Panc1 (cell line): ENCODE results near the gene FBXL4. TPM values are rescaled to one million over a fixed set of nuclear protein-coding genes. Genes with fewer than 3 reads are reported as not detected.

Source experiments
- ATAC-seq: fragments of 200-7000 bp; cut with Tn5 transposase; 2 replicates; pipeline ENCODE4 v1.9.1; 2020; ENCODE audit warnings: mild to moderate bottlenecking, moderate library complexity
- BruUV-seq: library from RNA; stranded (reverse); fragments of 400-500 nt; replicated peaks from 2 replicates; lab custom pipeline; 2021; lab: Mats Ljungman, UMichigan
- CTCF ChIA-PET: fragments of 300-600 bp; sonication (Branson Sonifier 250); formaldehyde crosslinking; loops from one replicate; lab custom pipeline; 2022; ENCODE audit warnings: antibody characterized with exemption; lab: Charles Lee
- POLR2A ChIA-PET: fragments of 300-600 bp; sonication (Branson Sonifier 250); formaldehyde crosslinking; loops from one replicate; lab custom pipeline; 2022; ENCODE audit warnings: antibody characterized with exemption; lab: Charles Lee
- DNase-seq: peaks from one replicate; pipeline ENCODE4 v3.0.0-alpha.2; 2010; ENCODE audit warnings: low read depth, low spot score
- H3K27ac ChIP-seq: 2 replicates; pipeline ENCODE4 v1.5.1; 2011; ENCODE audit warnings: mild to moderate bottlenecking, low read length, inconsistent platforms
- H3K27me3 ChIP-seq: fragments of 200-500 bp; sonication (Bioruptor generic); 2 replicates; pipeline ENCODE4 v1.6.0; 2014; ENCODE audit warnings: low read length, inconsistent platforms; ENCODE audit not compliant: control insufficient read depth, insufficient read depth
- H3K36me3 ChIP-seq: fragments of 200-500 bp; sonication (Bioruptor generic); 2 replicates; pipeline ENCODE4 v1.5.1; 2014; ENCODE audit warnings: inconsistent platforms, mild to moderate bottlenecking, low read length, moderate library complexity; ENCODE audit not compliant: control insufficient read depth, insufficient read depth
- H3K4me1 ChIP-seq: 2 replicates; pipeline ENCODE4 v1.5.1; 2011; ENCODE audit warnings: inconsistent platforms, mild to moderate bottlenecking, low read length, moderate library complexity; ENCODE audit not compliant: control insufficient read depth, insufficient read depth
- H3K4me3 ChIP-seq, 2 experiments: 2 replicates each; pipeline ENCODE4 v1.5.1; 2011 to 2012; ENCODE audit warnings: low read depth in 2 of 2, low read length in 2 of 2, mild to moderate bottlenecking in 2 of 2, inconsistent platforms in 1 of 2, moderate library complexity in 1 of 2
- H3K9me3 ChIP-seq: fragments of 200-500 bp; sonication (Bioruptor generic); 2 replicates; pipeline ENCODE4 v1.5.1; 2014; ENCODE audit warnings: low read depth, mild to moderate bottlenecking, inconsistent platforms, low read length, moderate library complexity; ENCODE audit not compliant: control insufficient read depth, insufficient read depth
- CTCF ChIP-seq: fragments of 450-650 bp; IDR thresholded peaks from 2 replicates; pipeline ENCODE4 v1.5.1; 2017; ENCODE audit warnings: mild to moderate bottlenecking
- POLR2AphosphoS5 ChIP-seq: IDR thresholded peaks from 2 replicates; pipeline ENCODE4 v1.6.1; 2012; ENCODE audit warnings: mild to moderate bottlenecking, low read depth, low read length, moderate library complexity
- REST ChIP-seq, 2 experiments: IDR thresholded peaks; 2 replicates each; pipeline ENCODE4 v1.6.1; 2011 to 2012; ENCODE audit warnings: low read depth in 2 of 2, control low read depth in 1 of 2, low read length in 1 of 2, mild to moderate bottlenecking in 1 of 2, moderate library complexity in 1 of 2; ENCODE audit not compliant: insufficient read depth in 1 of 2
- SIN3A ChIP-seq: IDR thresholded peaks from 2 replicates; pipeline ENCODE4 v1.6.1; 2012; ENCODE audit warnings: low read depth, mild to moderate bottlenecking, low read length, moderate library complexity, borderline replicate concordance; ENCODE audit not compliant: insufficient read depth
- TCF7L2 ChIP-seq: IDR thresholded peaks from 2 replicates; pipeline ENCODE4 v1.6.1; 2011; ENCODE audit warnings: mild to moderate bottlenecking, low read depth, low read length, inconsistent platforms
- in situ Hi-C: cut with HindIII; loops from 2 replicates; pipeline ENCODE4 v1.10.0; 2016; ENCODE audit warnings: low sequenced_read_pairs, low pct_unique_long_range_greater_than_20kb
- intact Hi-C: fragments of 100-400 bp; cut with micrococcal nuclease; formaldehyde crosslinking; loops from one replicate; pipeline ENCODE4 v1.10.0; 2022; ENCODE audit not compliant: unreplicated experiment
- total RNA-seq: library from RNA; stranded (reverse); gene quantifications from one replicate; pipeline ENCODE4 v1.2.1, GENCODE V29; 2021; ENCODE audit not compliant: unreplicated experiment

The FBXL4 gene
- total RNA-seq, 1 experiment from 2014 or later: 11.5 TPM

GRCh38 chr6:98847416-98847778 lies 100.3 kb downstream of the FBXL4 start:
- TF ChIP-seq CTCF: no peak
- TF ChIP-seq POLR2AphosphoS5: no peak
- no peak for TF ChIP-seq SIN3A
- TF ChIP-seq TCF7L2: no peak
- no peak for TF ChIP-seq REST (IDR thresholded peaks at IDR 0.05; ENCODE audit: insufficient read depth in 1 of 2, low read depth in 2 of 2, low read length in 1 of 2)
- POLR2A ChIA-PET: no interaction called here
- Histone ChIP-seq H3K27me3 (peaks cover 13% of the 10 kb centered on the region), H3K4me1 (peaks cover 8% of the 10 kb centered on the region), H3K9me3 (no peaks in the 10 kb centered on the region), H3K36me3 (no peaks in the 10 kb centered on the region), H3K4me3 (no peak overlapping the region), H3K27ac (no peak overlapping the region)
- no TSS peak for BruUV-seq
- DNase-seq (no peak), ATAC-seq (no peak)
- in situ Hi-C loops: no loop called here
- CTCF ChIA-PET: no interaction called here
- intact Hi-C loops: loop anchor here (2.0 to 10.0 kb wide), 4 partner anchors 270 to 1351 kb away; no protein-coding TSS in a partner anchor

GRCh38 chr6:98846021-98846380 lies 101.7 kb downstream of the FBXL4 start:
- intact Hi-C loops: loop anchor here (2.0 to 10.0 kb wide), 4 partner anchors 271 to 1349 kb away; no protein-coding TSS in a partner anchor
- no peak for DNase-seq
- ChIA-PET POLR2A (no interaction called here), CTCF (no interaction called here)
- H3K9me3 ChIP-seq: no peaks in the 10 kb centered on the region
- no TSS peak for BruUV-seq
- in situ Hi-C loops: no loop called here
- no peak overlapping the region for H3K27ac ChIP-seq
- H3K36me3 ChIP-seq: no peaks in the 10 kb centered on the region
- no peak for ATAC-seq
- H3K27me3 ChIP-seq: peaks cover 20% of the 10 kb centered on the region
- peaks cover 8% of the 10 kb centered on the region for H3K4me1 ChIP-seq
- no peak overlapping the region for H3K4me3 ChIP-seq
- no peak for TF ChIP-seq POLR2AphosphoS5
- TF ChIP-seq CTCF: peak; percentile 18
- TF ChIP-seq TCF7L2: no peak
- no peak for TF ChIP-seq SIN3A
